Stimulated activated CD4-positive, alpha-beta T cell treated with anti-CD3 and anti-CD28 coated beads, Interleukin-12 subunit alpha, Interleukin-12 subunit beta, amount 100 ng/mL, for 48 hours (primary cell): Measurements from ENCODE around the gene ARRDC4.

Experiments
- DNase-seq, 3 donors: peaks; one replicate each; pipeline ENCODE4 v3.0.0-alpha.2; 2020; ENCODE audit warnings: low read depth in 2 of 3, low spot score in 1 of 3

The ARRDC4 gene

GRCh38 chr15:97995881-97996603, 35.5 kb downstream of the ARRDC4 start:
- DNase-seq: no peak

GRCh38 chr15:97998307-97999071, 38.0 kb downstream of the ARRDC4 start:
- no peak for DNase-seq

DNA sequence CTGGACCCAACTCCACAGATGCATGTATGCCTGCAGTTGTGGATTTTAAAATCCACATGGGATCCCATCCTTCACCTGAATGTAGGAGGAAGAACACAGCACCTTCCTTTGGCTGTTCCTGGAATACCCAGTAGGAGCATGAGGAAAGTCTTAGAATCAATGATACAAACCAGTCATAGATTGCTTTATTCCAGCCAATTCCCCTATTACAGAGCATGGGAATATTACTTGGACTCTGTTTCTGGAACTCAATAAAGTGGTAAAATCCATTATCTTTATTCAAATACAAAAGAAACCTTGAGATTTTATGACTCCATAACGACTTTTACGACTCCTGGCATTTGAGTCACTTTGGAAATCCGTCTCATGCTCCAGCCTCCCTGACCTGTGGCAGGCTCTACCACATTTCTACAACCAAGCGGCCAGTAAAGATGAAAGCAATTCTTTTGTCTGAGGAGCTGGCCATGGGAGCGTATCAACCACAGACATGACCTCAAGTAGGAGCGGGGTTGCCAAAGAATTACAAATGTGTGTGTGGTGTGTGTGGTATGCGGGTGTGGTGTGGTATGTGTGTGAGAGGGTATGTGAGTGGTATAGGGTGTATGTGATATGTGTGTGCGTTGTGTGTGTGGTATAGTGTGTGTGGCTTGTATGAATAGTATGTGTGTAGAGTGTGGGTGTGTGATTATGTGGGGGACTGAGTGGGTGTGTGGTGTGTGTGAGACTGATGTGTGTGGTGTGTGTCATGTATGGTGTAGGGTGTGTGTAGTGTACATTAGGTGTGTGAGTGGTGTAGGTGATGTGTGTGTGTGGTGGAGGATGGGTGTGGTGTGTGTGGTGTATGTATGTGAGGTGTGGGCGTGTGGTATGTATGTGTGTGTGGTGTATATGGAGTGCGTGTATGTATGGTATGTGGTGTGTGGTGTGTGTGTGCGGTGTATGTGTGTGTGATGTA, 40.0 kb downstream of the ARRDC4 start:
- no peak for DNase-seq

DNA sequence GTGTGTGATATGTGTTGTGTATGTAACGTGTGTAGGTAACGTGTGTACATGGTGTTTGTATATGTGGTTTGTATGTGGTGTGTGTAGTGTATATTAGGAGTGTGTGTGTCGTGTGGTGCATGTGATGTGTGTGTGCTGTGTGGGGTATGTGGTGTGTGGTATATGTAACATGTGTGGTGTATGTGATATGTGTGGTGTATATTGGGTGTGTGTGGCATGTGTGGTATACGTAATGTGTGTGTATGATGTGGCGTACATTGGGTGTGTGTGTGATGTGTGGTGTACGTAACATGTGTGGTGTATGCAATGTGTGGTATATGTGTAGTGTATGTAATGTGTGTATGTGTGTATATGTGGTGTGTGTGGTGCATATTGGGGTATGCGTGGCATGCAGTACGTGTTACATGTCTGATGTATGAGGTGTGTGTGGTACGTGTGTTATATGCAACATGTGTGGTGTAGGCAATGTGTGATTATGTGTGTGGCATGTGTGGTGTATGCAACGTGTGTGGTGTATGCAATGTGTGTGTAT, 41.2 kb downstream of the ARRDC4 start:
- DNase-seq: no peak

GRCh38 chr15:98002419-98002818, 41.9 kb downstream of the ARRDC4 start:
- DNase-seq: no peak

DNA sequence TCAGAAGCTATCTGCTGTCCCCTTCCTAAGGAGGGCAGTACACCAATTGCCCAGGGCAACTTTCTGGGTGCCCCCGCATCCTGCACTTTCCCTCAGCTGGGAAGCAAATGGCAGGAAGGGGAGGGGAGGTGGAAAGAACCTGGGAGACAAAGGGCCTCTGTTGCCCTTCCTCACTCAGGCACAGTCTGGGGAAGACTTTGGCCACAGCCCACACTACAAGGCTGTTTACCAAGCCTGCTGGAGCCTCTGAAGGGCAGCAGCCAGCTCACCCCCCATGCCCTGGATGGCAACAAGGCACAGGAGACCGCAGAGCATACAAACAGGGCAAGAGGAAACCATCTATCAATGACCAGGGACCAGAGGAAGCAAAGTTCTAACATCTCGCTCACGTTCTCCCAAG, 42.4 kb downstream of the ARRDC4 start:
- DNase-seq: no peak

GRCh38 chr15:98003518-98003917, 43.0 kb downstream of the ARRDC4 start:
- DNase-seq: no peak

- no peak for DNase-seq
Observed at GRCh38 chr15:98003996-98004395, 43.5 kb downstream of the ARRDC4 start.

- DNase-seq: no peak
Observed at GRCh38 chr15:98005659-98006058, 45.2 kb downstream of the ARRDC4 start.

DNA sequence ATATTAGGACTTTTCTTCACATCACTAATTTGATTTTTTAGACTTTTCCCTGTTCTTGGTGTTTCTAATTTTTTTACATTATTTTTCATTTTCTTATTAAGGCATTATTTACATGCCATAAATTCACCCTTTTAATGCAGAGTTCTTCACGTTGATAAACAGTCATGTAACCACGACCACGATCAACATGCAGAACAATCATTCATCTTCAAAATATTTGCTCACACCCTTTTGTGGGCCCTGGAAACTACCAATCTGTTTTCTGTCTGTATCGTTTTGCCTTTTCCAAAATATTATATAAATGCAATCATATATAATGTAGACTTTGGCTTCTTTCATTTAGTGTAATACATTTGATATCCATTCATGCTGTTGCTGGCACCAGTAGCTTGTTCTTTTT, 48.7 kb downstream of the ARRDC4 start:
- DNase-seq: no peak

DNA sequence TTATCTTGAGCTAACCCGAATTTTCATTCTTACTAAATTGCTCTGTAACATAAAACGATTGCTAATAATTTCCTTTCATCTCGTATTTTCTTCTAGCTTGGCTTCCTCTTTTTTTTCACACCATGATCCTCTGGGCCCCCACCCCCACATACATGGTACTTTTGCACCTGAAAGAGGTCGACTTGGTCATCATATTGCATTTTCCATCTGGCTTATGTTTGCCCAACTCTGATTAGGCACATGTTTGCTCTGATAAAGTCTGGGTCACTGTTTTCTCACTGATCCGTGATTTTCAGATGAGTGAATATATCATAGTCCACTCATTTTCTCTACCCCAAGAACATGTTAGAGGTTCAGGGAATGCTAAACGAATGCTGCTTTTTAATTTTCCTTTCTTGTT, 49.5 kb downstream of the ARRDC4 start:
- no peak for DNase-seq

- DNase-seq: no peak
Observed at GRCh38 chr15:98012354-98012753, 51.9 kb downstream of the ARRDC4 start.

- DNase-seq: no peak
Observed at GRCh38 chr15:98013631-98014030, 53.1 kb downstream of the ARRDC4 start.

DNA sequence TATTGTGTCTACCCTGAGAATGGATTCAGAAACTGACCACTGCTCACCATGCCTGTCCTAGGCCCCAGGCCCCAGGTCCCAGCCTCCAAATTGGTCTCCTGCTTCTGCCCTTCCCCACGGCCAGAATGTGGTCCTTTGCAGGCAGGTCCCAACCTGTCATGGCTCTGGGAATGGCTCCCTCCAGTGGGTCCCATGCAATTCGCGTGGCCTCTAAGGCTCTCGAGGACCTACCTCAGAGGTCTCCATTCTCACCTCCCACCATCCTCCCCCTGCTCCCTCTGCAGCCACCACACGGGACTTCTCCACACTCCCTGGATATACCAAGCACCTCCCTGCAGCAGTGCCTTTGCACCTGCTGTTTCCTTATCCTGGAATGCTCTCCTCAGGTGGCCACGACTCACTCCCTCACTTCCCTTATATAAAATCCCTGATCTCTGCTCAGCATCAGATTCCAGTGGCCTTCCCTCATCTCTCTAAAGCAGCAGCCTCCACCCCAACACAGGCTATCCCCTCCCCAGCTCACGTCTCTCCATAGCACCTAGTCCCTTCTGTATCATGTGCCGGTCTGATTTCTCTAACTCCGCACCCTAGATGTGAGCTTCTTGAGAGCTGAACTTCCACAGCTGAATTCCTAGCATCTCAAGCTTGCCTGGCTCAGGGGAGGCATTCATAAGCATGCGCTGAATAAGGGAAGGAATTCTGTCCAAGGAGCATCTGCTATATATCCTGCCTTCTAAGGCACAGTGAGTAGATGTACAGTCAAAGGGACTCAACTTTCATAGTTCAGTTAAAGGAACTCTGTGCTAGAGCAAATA, 56.9 kb downstream of the ARRDC4 start:
- no peak for DNase-seq

DNA sequence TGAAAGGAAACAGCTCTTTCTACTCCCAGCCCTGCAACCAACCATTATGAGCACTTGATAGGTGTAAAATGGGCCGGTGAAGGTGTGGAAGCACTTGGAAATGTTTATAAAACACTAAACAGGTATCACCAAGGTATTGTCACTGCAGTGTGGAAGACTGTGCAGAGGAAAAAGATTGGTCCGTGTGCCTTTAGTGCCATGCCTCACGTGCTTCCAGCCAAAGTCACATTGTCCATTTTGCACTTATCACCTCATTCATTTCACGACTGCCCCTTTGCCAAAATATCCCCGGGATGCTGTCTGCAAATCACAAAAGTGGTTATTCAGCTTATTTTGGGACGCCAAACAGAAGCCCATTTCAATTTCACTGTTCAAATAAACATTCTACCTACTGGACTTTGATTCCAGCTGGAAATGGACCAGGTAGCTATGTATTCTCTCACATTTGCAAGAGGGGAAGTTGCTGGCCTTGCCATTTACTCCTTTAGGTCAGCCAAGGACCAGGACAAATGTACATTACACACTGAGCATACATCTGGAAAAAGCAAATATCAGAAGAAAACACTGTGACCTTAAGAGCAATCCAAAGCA, 58.4 kb downstream of the ARRDC4 start:
- DNase-seq: no peak
